Ascending aorta (tissue), 2 donors: ENCODE measurements around the gene FAF1. TPM values are rescaled to one million over a fixed set of nuclear protein-coding genes. Genes with fewer than 3 reads are reported as not detected.

Experiments used
- DNase-seq, 2 donors: peaks; one replicate each; pipeline ENCODE4 v3.0.0-alpha.2; 2019; ENCODE audit warnings: low spot score in 2 of 2
- H3K27ac ChIP-seq, 2 donors: fragments of 200-600 bp; sonication (generic); one replicate each; pipeline ENCODE4 v1.5.1; 2016 to 2017; ENCODE audit warnings: mild to moderate bottlenecking in 1 of 2
- H3K27me3 ChIP-seq: fragments of 200-600 bp; sonication (generic); one replicate; pipeline ENCODE4 v1.5.1; 2017
- H3K36me3 ChIP-seq, 2 donors: fragments of 200-600 bp; sonication (generic); one replicate each; pipeline ENCODE4 v1.5.1; 2016
- H3K4me1 ChIP-seq, 2 donors: fragments of 200-600 bp; sonication (generic); one replicate each; pipeline ENCODE4 v1.5.1; 2016 to 2017; ENCODE audit warnings: mild to moderate bottlenecking in 1 of 2
- H3K4me3 ChIP-seq, 2 donors: fragments of 200-600 bp; sonication (generic); one replicate each; pipeline ENCODE4 v1.5.1; 2016 to 2017; ENCODE audit warnings: mild to moderate bottlenecking in 1 of 2
- H3K9me3 ChIP-seq, 2 donors: fragments of 200-600 bp; sonication (generic); one replicate each; pipeline ENCODE4 v1.5.1; 2016
- CTCF ChIP-seq, 3 experiments: fragments of 200-600 bp in 2 of 3; fragments of 450-650 bp in 1 of 3; sonication (generic) in 2 of 3; IDR thresholded peaks; one replicate each; pipeline ENCODE4 v1.5.1; 2016 to 2019; ENCODE audit warnings: antibody characterized with exemption in 3 of 3, mild to moderate bottlenecking in 1 of 3, moderate library complexity in 1 of 3
- intact Hi-C: fragments of 100-400 bp; cut with DNase I; formaldehyde crosslinking; loops from one replicate; pipeline ENCODE4 v1.15.1; 2023
- total RNA-seq: library from RNA; depleted of rRNA; stranded (reverse); fragments of >200 nt; gene quantifications from one replicate; pipeline ENCODE4 v1.1.0, GENCODE V29; 2016

The FAF1 gene
- total RNA-seq, 1 donor from 2014 or later = 16.4 TPM

GRCh38 chr1:50796272-50796671 lies 163.8 kb downstream of the FAF1 start:
- Histone ChIP-seq H3K36me3 (no peaks in the 10 kb centered on the region), H3K4me3 (no peak overlapping the region), H3K27ac (no peak overlapping the region), H3K27me3 (no peaks in the 10 kb centered on the region), H3K4me1 (peaks cover 0 to 7% of the 10 kb centered on the region in 2 donors), H3K9me3 (no peaks in the 10 kb centered on the region)
- no peak for DNase-seq
- no peak for TF ChIP-seq CTCF (IDR thresholded peaks at IDR 0.05)
- intact Hi-C loops = no loop called here

- H3K4me3 ChIP-seq = no peak overlapping the region
- intact Hi-C loops = no loop called here
- H3K4me1 ChIP-seq = peaks cover 0 to 5% of the 10 kb centered on the region in 2 donors
- no peak for DNase-seq
- no peaks in the 10 kb centered on the region for H3K27me3 ChIP-seq
- H3K36me3 ChIP-seq = no peaks in the 10 kb centered on the region
- TF ChIP-seq CTCF (IDR thresholded peaks at IDR 0.05) = no peak
- no peak overlapping the region for H3K27ac ChIP-seq
- no peaks in the 10 kb centered on the region for H3K9me3 ChIP-seq
Observed at GRCh38 chr1:50793521-50793920, 166.5 kb downstream of the FAF1 start.

- peaks cover 0 to 5% of the 10 kb centered on the region in 2 donors for H3K4me1 ChIP-seq
- H3K9me3 ChIP-seq = no peaks in the 10 kb centered on the region
- TF ChIP-seq CTCF (IDR thresholded peaks at IDR 0.05) = no peak
- peaks cover 0 to 3% of the 10 kb centered on the region in 2 donors for H3K36me3 ChIP-seq
- no peak overlapping the region for H3K4me3 ChIP-seq
- no peak for DNase-seq
- H3K27ac ChIP-seq = no peak overlapping the region
- no peaks in the 10 kb centered on the region for H3K27me3 ChIP-seq
- intact Hi-C loops = no loop called here
Observed at GRCh38 chr1:50787266-50787665, 172.8 kb downstream of the FAF1 start.

GRCh38 chr1:50783286-50783685 lies 176.8 kb downstream of the FAF1 start:
- no peak overlapping the region for H3K27ac ChIP-seq
- peaks cover 0 to 5% of the 10 kb centered on the region in 2 donors for H3K4me1 ChIP-seq
- peaks cover 2 to 8% of the 10 kb centered on the region in 2 donors for H3K36me3 ChIP-seq
- no peak for TF ChIP-seq CTCF (IDR thresholded peaks at IDR 0.05)
- H3K27me3 ChIP-seq = no peaks in the 10 kb centered on the region
- intact Hi-C loops = no loop called here
- peak overlapping the region in 1 of 2 donors; percentile 36 for H3K4me3 ChIP-seq
- DNase-seq = no peak
- no peaks in the 10 kb centered on the region for H3K9me3 ChIP-seq

GRCh38 chr1:50780797-50781196 lies 179.3 kb downstream of the FAF1 start:
- TF ChIP-seq CTCF (IDR thresholded peaks at IDR 0.05) = no peak
- Histone ChIP-seq H3K4me1 (peaks cover 0 to 5% of the 10 kb centered on the region in 2 donors), H3K27me3 (no peaks in the 10 kb centered on the region), H3K9me3 (no peaks in the 10 kb centered on the region), H3K36me3 (peaks cover 2 to 5% of the 10 kb centered on the region in 2 donors), H3K4me3 (no peak overlapping the region), H3K27ac (no peak overlapping the region)
- DNase-seq = no peak
- intact Hi-C loops = no loop called here

- H3K9me3 ChIP-seq = no peaks in the 10 kb centered on the region
- no peak overlapping the region for H3K4me3 ChIP-seq
- peaks cover 0 to 5% of the 10 kb centered on the region in 2 donors for H3K4me1 ChIP-seq
- DNase-seq = no peak
- H3K27me3 ChIP-seq = no peaks in the 10 kb centered on the region
- intact Hi-C loops = no loop called here
- H3K36me3 ChIP-seq = peaks cover 2 to 5% of the 10 kb centered on the region in 2 donors
- no peak overlapping the region for H3K27ac ChIP-seq
- TF ChIP-seq CTCF (IDR thresholded peaks at IDR 0.05) = no peak
Observed at GRCh38 chr1:50779801-50780200, 180.3 kb downstream of the FAF1 start.
